NCI-H82 treated with DMSO at 0.1 percent for 48 hours (cell line): ENCODE data around the gene BDKRB1.
"Not testable (repeated sequence)": the region's sequence is repeated elsewhere in the genome, so short reads cannot be mapped to it uniquely, and the experiment has no call there.

ENCODE experiments used
- DNase-seq: peaks from one replicate; lab custom pipeline; 2025; ENCODE audit not compliant: unreplicated experiment; lab: John Stamatoyannopoulos, UW

The BDKRB1 gene

GRCh38 chr14:96232506-96232905 lies 23.5 kb upstream of the BDKRB1 start:
- DNase-seq: no peak

DNA sequence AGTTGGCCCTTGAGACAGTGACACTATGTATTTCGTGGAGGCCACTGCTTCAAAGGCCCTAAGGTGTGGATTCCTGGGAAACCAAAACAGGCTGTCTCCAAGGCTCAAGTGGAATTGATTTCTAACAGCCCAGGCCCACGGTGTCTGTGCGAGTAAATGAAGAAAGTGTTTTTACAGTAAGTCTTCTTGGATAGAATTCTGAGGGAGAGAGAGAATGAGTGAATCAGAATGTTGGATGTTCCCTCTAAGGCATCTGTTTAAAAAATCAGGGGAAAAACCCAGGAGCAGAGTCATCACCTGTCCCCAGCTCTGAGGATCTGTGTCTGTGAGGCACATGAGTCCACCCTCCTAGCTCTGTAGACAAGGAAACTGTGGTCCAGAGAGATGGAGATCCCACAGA lies 22.3 kb upstream of the BDKRB1 start:
- DNase-seq: no peak

DNA sequence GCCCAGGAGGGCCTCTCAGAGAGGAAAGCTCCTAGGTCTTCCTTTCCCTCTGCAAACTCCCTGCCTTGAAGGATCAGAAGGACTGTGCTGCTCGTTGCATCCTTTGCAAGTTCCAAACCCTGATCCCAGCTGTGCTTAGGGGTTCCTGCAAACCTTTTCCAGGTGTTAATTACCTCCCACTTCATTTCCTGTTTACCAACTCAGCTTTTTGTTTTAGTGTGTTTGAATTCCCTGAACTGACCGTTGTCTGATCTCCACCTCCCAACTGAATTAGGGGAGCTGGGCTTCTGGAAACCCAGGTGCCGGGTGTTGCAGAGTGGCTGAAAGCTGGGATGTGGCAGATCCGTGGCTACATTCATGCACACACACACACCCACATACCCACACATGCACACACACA lies 20.6 kb upstream of the BDKRB1 start:
- DNase-seq: no peak

- DNase-seq: no peak
Measured at GRCh38 chr14:96237641-96238040, 18.4 kb upstream of the BDKRB1 start.

- DNase-seq: no peak
Measured at GRCh38 chr14:96238676-96239265, 17.2 kb upstream of the BDKRB1 start.

DNA sequence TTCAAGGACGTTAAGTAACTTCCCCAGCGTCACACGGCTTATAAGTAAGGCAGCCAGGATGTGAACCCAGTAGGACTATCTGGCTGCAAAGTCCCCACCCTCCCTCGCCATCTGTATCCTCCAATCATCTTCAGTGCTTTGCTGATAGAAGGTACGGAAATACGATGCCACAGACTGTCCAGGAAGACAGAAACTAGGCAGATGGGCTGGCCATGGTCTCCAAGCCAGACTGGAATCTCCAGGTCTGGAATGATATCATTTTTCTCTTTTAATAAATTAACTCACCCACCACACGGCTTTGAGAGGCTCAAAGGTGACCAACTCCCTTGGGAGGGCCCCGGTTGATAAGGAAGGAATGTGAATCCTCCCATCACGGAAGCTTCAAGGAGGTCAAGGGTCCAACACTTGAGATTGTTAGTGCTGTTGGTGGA lies 16.3 kb upstream of the BDKRB1 start:
- DNase-seq: no peak

DNA sequence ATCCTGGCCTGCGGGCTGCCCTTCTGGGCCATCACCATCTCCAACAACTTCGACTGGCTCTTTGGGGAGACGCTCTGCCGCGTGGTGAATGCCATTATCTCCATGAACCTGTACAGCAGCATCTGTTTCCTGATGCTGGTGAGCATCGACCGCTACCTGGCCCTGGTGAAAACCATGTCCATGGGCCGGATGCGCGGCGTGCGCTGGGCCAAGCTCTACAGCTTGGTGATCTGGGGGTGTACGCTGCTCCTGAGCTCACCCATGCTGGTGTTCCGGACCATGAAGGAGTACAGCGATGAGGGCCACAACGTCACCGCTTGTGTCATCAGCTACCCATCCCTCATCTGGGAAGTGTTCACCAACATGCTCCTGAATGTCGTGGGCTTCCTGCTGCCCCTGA lies 15.4 kb upstream of the BDKRB1 start:
- no peak for DNase-seq

DNA sequence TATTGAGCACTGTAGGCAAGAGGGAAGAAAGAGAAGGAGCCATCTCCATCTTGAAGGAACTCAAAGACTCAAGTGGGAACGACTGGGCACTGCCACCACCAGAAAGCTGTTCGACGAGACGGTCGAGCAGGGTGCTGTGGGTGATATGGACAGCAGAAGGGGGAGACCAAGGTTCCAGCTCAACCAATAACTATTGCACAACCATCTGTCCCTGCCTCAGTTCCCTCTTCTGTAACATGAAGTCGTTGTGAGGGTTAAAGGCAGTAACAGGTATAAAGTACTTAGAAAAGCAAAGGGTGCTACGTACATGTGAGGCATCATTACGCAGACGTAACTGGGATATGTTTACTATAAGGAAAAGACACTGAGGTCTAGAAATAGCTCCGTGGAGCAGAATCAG lies 13.9 kb upstream of the BDKRB1 start:
- DNase-seq: no peak

- DNase-seq: no peak
Measured at GRCh38 chr14:96243785-96244184, 12.2 kb upstream of the BDKRB1 start.

GRCh38 chr14:96245074-96245473 lies 10.9 kb upstream of the BDKRB1 start:
- DNase-seq: not testable (repeated sequence)

DNA sequence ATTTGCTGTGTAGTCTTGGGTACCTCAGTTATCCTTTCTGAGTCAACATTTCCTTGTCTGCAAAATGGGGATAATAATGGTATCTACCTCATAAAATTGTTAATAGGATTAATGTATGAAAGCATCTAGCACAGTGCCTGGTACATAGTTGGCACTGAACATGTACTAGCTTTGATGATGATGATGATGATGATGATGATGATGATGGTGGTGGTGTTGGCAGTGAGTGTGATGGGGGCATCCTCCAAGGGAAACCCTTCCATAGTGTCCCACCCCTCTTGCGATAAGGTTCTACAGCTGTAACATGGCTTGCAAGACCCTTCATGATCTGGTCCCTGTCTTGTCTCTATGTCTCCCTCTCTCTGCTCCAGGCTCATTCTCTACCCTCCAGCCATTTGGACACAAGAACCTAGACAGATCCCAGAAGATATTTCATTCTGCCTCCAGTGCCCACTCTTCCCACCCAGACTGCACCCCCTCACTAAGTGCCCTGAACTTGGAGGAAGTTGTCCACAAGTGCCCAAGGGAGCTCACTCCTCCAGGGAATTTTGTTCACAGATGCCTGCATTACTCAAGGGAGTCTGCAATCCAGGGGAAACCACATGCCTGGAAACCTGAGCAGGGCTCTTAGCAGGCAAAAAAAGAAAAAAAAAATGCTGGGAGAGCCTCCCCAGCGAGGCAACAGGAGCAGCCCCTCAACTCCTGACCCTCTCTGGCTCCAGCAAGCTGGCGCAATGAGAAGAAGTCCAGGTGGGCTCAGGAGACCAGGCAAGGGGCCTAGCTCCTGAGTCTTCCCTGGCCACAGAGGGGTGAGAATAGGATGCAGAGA lies 10.1 kb upstream of the BDKRB1 start:
- DNase-seq: no peak

- DNase-seq: no peak
Measured at GRCh38 chr14:96246539-96246847, 9.5 kb upstream of the BDKRB1 start.

DNA sequence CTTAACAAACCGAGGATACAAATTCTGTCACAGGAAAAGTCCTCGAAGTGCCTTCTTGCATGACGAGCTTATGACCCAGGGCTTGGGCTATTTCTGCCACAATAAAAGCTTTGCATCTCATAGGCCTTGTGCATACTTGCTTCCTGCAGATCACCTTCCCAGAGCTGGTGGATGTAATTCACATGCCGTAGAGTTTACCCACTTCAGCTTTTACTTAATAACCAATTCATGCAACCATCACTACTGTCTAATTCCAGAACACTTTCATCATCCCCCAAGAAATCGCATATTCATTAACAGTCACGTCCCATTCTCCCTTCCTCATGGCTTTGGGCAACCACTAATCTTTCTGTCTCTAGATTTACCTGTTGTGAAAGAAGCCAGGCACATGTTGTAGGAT lies 9.0 kb upstream of the BDKRB1 start:
- DNase-seq: no peak

- DNase-seq: no peak
Measured at GRCh38 chr14:96249029-96249428, 7.0 kb upstream of the BDKRB1 start.

GRCh38 chr14:96250485-96250884 lies 5.5 kb upstream of the BDKRB1 start:
- no peak for DNase-seq

GRCh38 chr14:96251656-96252155 lies 4.3 kb upstream of the BDKRB1 start:
- DNase-seq: no peak

DNA sequence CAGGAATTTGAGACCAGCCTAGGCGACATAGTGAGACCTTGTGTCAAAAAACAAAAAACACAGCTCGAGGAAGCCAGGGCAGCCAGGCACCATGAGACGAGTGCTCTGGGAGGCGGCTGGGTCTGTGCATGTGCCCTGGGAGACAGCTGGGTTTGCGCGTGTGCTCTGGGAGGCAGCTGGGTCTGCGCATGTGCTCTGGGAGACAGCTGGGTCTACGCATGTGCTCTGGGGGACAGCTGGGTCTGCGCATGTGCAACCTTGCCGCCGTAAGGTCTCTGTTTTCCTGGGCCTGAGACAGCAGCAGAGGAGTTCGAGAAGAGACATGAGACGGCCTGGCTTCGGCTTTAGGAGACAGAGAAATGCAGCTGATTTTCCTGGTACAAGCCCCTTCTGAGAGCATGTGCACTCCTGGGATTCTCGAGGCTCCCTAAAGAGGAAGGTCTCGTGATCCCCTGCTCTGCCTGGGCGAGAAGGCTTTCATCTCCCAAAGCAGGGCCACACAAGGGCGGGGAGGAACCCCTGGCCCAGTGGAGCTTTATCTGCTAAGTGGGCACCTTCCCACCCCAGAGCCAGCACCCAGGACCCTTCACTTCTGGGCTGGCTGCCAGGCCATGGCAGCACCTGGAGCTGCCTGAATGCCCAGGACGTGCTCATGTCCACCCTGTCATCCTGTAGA lies 3.5 kb upstream of the BDKRB1 start:
- DNase-seq: no peak

DNA sequence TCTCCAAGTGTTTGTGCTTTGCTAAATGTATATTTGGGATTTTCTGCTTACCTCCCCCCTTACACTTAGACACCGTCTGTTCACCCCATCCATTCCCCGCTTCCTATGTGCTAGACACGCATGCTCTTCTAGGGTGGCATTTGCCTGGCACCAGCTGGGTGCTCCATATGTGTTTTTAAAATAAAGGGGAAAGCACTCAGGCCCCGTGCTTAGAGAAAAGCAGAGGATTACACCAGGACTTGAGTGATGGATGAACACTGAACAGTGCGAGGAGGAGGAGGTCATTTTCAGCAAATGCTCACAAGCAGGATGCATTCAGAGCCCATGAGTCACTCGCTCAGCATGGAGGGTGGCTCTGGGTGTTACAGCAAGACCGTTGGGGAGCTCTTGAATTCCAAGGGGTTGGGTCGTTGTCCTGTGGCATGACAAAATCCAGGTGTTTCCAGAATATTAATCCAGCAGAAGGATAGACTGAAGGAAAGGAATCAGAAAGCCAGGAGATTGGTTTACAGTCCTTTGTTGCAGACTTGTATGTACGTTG lies 2.9 kb upstream of the BDKRB1 start:
- no peak for DNase-seq

DNA sequence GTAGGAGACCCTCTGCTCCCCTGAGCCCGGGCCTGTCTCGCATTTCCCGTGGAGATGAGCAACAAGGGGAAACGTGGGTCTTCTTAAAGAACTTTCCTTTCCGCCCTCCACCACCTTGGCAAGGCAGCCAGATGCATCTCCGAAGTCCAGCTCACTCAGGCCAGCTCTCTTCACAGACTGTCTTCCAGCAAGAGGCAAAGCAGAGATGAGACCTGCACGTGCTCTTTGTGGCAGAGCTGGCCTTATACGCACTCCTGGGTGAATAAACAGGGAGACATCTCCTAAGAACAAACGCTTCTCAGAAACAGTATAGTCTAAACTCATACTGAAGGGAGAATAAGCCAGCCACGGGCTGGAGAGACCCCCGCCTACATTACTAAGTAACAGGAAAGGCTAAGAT lies 1.3 kb upstream of the BDKRB1 start:
- no peak for DNase-seq

DNA sequence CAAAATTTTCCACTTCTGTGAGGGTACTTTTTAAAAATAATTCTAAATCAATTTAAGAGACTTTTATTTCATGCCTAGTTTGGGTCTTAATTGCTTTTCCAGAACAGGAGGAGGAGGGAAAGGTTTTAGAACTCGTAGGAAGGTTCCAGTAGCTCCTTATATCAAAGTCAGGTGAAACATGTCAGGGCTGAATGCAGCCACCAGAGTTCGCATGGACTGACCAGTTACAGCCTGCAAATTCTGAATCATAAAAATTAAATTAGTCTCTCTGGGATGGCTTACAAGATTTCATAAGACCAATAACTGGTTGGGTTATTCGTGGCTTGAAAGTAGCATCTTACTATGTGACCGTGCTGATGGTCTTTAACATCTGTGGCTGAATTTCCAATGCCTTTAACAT lies 397 bp downstream of the BDKRB1 start:
- DNase-seq: no peak

- DNase-seq: no peak
Measured at GRCh38 chr14:96257056-96257455, 1.0 kb downstream of the BDKRB1 start.

DNA sequence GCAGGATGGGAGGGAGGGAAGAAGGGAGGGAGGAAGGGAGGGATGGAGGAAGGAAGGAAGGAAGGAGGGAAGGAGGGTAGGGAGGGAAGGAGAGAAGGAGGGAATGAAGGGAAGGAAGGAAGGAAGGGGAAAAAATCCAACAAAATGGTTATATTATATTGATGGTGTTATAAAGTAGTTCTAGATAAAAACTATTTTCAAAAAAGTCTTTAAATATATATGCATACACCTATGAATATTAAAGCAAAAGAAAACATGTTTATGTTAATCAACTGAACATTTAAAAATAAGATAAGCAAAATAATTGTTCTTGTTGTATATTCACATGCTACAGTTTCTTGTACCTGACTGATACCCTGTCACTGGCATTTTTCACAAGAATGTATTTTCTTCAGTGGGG lies 1.9 kb downstream of the BDKRB1 start:
- DNase-seq: no peak
